ENCODE measurements around the gene IQCH.

- TF ChIP-seq CTCF (IDR thresholded peaks at IDR 0.05 in 8 of 11, conservative IDR thresholded peaks at IDR 0.05 in 3 of 11) = no peak
- no peak for TF ChIP-seq POLR2AphosphoS5 (IDR thresholded peaks at IDR 0.05)
- no peak for TF ChIP-seq POLR2A (IDR thresholded peaks at IDR 0.05)
Measured at GRCh38 chr15:67547064-67547463, 292.5 kb downstream of the IQCH start.
